Upper lobe of left lung (tissue), 4 donors: ENCODE measurements around the gene PDS5B.

Experiments
- CTCF ChIP-seq, 6 experiments: fragments of 450-650 bp in 4 of 6; fragments of 200-600 bp in 2 of 6; sonication (generic) in 2 of 6; IDR thresholded peaks; one replicate each; pipeline ENCODE4 v1.5.1; 2016 to 2019; ENCODE audit warnings: antibody characterized with exemption in 6 of 6
- EP300 ChIP-seq, 4 donors: sonication (generic); formaldehyde crosslinking; IDR thresholded peaks; one replicate each; pipeline ENCODE4 v1.5.1; 2017; ENCODE audit warnings: antibody characterized with exemption in 4 of 4, control low read depth in 2 of 4
- POLR2A ChIP-seq, 4 donors: fragments of 450-650 bp; IDR thresholded peaks; one replicate each; pipeline ENCODE4 v1.5.1; 2016 to 2017; ENCODE audit warnings: antibody characterized with exemption in 4 of 4, mild to moderate bottlenecking in 2 of 4

DNA sequence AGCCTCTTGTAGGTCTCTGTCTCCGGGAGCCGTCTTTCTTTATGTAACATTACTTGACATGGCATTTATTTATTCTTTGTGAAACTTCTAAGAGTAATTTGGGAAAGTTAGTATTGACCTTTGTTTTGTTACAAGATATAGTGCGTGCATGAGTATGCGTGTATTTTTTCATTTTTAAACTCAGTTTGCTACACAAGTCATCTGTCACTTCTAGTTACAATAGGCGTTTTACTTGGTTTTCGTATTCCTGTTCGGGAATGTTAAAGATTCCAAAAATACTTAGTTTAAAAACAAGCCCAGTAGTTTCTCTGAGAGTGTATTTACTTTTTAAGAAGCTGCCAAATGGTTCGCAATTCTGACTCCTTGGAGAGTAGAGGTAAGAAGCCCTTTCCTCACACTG, 3.2 kb downstream of the PDS5B start:
- TF ChIP-seq POLR2A (IDR thresholded peaks at IDR 0.05) (no peak), CTCF (IDR thresholded peaks at IDR 0.05) (no peak), EP300 (IDR thresholded peaks at IDR 0.05) (no peak)
